COLO668 (cell line): ENCODE data around the gene PCMT1.
"Not testable (repeated sequence)": the region's sequence is repeated elsewhere in the genome, so short reads cannot be mapped to it uniquely, and the experiment has no call there.

ENCODE experiments used
- DNase-seq: peaks from one replicate; lab custom pipeline; 2025; ENCODE audit not compliant: unreplicated experiment; lab: John Stamatoyannopoulos, UW

The PCMT1 gene

DNA sequence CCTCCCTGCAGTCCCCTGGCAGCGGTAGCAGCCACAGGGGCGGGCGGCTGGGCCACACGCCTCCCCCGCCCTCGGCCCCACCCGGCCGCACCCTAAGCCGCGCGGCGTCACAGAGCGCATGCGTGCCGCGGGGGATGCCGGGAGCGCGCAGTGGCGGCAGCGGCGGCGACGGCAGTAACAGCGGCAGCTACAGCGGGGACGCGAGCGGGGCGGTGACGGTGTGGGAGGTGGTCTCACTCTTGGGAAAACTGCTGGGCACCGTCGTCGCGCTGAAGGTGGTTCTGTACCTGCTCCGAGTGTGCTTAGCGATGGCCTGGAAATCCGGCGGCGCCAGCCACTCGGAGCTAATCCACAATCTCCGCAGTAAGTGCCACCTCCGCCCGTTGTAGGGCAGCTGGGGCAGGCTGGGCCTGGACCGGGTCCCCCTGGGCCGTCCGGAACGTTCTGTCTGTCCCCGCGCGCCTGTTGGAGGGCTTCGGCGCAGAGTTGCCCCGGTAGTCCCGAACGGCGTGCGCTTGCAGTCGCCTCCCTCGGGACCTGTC, at the start of gene PCMT1:
Gene PCMT1, plus strand, starts transcription at position 148 of the 542 bp plus-strand sequence. Its CDS starts 161 bp downstream, at position 309.
- DNase-seq = peak; percentile 91

DNA sequence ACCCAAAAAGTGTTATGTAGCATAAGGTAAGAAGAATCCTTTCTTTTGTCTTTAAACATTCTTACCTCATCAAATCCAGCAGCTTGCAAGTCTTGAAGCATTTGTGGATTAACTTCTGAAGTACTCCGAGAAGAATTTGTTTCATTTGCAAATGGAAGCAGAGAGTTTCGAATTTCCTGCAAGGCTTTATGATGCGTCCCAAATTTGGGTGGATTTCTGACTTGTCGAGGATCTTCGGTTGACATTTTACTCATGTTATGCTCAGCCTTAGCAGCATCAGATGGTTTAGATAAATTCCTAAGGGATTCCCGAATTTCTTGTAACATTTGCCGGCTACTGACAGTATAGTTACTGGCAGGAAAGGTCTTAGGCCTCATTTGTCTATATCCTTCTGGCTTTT, 47.8 kb upstream of the PCMT1 start:
- DNase-seq = no peak

DNA sequence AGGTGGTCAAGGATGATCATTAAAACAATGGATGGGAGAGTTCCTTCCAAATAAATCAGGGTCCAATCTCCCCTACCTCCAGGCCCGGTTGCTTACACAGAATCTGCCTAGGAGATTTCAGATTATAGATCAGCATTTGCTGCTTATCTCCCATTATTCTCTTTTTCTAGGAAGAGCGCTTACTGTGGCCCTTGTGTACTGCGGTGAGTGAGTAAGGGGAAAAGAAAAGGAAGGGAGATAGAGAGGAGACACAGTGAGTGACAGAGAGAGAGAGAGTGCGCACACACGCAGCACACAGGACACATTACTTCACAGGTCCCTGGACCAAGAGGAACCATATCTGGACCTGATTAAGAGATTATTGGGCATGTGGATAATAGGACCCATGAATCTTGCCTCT, 37.8 kb upstream of the PCMT1 start:
- DNase-seq = no peak

DNA sequence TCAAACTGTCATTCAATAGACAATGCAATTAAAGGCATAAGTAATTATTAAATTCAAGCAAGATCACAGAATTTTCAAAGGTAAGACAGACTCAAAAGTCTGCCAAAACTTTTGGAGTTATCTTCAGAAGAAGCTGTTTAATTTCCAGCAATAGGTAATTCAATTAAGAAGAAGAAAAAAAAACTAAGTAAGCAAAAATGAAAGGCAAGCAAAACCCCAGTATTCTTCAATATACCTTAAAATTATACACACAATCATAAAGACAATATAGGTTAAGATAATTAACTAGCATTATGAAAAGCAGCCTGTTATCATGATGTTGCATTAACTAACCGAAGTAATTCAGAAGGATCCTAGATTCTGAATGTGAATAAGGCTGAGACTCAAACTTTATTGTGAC, 35.1 kb upstream of the PCMT1 start:
- no peak for DNase-seq

DNA sequence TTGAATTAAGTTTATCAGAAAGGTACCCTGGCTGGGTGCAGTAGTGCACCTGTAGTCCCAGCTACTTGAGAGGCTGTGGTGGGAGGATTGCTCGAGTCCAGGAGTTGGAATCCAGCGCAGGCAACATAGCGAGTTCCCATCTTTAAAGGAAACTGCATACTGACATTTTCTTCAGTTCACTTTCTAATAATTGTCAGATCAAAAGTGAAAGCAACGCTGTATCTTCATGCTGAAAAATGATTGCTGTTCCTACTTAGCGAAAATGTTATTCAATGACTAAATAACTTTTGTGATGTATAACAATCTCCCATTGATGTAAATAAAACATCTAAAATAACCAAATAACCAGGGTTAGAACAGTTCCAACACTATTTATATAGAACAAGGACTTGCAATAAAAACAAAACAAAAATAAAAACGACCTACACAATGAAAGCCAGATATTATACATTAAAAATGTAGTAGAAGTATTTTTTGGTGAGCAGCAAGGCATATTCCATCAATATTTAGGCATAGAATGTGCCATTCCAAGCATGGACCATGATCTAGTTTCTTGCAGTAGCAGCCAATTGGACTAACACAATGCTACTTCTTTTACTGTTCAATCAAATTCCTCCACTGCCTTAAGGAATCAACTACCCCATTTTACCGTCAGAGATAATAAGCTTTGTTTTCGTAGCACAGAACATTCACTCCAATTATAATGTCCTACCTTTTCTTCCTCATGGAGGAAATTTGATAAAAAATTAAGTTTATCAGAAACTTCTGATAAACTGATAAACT, 33.2 kb upstream of the PCMT1 start:
- no peak for DNase-seq

DNA sequence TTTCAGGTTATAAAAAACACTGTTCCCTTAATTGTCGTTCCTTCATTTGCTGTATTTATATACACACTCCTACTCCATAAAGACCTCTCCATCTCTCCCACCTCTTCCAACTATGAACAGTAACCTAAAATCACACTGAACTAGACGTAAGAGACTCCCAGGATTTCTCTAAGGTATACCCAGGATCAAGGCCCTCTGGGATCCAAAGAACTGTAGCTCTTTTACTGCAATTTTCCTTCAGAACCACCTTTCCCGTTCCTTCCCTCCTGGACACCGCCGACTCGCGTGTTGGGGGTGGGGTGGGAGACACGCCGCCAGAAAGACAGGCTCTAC, 32.3 kb upstream of the PCMT1 start:
- no peak for DNase-seq

DNA sequence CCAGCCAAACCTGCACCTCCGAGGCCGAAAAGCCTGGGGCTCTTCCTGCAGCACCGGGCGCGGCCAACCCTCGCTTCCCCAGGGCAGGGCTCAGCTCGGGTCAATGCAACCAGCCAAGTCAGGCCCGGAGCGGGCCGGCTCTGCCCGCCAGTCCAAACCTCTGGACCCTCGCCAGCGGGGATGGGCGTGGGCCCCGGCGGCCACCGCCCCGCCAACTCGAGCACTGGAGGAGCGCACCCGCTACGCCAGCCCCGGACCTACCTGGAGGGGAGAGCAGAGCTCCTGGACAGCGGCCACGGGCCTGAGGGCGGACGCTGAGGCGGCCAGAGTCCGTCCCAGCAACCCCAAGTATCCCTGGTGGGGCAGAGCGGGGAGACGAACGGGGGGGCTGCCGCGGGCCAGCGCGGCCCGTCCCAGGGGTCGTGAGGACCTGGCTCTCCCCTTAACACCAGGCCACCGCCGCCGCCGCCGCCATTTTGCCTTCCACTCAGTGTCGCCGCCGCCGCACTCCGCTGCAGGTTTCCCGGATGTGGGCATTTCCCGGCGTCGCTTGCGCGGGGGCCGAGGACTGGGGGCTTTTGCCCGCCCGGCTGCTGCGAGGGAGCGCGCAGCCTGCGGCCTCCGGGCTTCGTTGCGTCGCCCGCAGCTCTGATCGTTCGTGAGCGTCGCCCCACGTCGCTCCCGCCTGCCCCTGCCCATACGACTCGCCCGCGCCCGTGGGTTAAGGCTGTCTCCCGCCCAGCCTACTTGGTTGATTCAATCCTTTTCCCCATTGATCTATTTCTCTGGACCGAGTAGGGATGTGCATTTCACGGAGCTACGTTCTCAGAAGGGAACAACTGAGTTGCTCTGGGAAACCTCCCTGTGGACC, 31.7 kb upstream of the PCMT1 start, which contains the start of gene LATS1:
Gene LATS1, minus strand, starts transcription at position 514 of the 871 bp plus-strand sequence. CDS start 15,975 bp downstream, outside the sequence.
- DNase-seq = peak; percentile 88

DNA sequence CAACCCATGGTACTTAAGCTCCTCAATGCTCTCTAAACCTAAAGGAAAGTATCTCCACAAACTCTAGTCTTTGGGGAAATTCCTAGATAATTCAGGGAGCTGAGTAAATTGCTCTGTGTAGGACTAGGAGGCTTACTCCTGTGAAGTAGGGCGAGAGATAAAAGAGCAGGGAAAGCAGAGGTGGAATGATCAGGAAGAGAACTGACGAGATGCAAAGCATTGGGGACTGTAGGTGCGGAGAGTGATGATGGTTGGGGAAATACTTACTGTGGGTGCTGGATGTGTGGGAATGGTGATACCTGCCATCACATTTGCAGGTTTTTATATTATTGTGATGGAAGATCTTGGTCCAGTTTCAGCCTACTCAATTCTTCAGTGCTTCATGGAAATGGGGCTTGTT, 30.0 kb upstream of the PCMT1 start:
- no peak for DNase-seq

DNA sequence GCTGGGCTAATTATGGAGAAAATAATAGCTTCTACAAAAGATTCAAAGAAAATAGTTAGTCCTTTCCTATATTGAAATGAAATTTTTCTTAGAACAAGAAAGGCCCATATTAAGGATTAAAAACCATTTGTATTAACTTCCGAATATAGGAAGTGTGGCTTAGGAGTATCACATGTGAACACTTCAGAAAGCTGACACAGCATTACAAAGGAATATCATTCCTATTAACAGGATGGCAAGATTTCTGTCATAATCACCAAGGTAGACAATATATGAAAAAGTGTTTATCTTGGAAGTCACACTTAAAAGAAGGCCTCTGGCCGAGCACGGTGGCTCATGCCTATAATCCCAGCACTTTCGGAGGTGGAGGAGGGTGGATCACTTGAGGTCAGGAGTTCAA, 26.3 kb upstream of the PCMT1 start:
- DNase-seq = no peak

DNA sequence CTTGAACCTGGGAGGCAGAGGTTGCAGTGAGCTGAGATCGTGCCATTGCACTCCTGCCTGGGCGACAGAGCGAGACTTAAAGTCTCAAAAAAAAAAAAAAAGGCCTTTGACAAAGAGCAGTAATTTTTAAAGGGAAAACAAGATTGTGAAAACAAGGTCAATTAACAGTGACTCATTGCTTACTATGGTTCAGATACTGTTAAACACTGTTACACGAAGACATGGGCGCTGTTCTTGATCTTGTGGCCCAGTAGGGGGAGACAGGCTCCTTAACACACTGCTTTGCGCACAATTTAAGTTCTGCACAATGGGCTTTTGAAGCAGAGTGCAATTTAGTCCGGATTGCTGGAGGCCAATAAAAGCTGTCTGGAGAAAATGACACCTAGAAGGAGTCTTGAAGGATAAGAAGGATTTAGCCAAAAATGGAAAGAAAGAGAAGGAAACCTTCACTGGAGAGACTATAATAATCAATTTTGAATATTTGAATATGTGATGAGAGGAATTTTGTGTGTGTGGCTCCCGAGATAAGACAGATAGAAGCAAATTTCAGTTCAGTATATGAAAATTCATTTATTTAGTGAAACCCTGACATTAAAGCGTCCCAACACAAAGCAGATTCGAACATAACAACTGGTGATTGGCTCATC, 25.6 kb upstream of the PCMT1 start:
- DNase-seq = peak; percentile 17

DNA sequence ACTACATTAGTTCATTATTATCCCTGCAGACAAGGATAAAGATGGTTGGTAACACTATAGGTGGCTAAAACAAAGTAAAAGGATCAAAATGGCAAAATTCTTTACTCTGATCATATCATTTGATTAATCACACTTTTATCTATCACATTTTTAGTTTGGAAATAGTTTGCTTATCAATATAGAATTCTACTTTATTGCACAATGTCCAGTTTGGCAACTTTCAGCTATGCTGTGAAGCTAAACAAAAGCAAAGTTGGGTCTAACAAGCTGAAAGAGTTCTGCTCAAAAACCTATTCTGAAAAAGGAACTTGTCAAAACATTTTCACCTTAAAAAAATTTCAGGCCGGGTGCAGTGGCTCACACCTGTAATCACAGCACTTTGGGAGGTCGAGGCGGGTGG, 23.8 kb upstream of the PCMT1 start:
- no peak for DNase-seq

DNA sequence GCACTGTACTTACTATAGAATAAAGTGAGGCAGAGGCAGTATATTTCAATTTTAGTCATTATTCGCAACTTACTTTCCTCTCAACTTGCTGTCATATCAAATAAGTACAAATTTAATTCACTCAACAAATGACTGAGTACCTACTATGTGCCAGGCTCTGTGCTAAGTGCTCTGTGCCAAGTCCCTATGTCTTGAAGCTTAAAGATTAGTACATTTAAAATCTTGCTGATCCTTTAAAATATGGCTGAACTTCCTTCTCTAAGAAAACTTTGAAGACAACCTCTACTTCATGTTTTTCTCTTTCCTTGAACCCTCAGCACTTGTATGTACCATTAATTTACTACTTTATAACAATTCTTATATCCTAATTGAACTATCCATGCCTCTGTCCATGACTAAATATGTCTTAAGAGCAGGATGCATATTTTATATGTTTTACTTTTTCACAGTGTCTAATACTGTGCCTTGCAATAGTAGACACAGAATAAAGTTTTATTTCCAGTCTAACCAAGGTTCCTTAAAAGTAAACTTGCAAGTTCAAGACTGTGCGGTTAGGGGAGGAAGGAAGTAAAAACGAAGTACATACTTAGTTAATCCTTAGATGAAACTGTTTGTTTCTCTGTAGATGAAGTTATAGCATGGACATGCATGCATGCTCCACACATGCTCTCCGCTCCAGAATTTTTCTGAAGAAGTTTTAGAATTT, 21.6 kb upstream of the PCMT1 start:
- no peak for DNase-seq

DNA sequence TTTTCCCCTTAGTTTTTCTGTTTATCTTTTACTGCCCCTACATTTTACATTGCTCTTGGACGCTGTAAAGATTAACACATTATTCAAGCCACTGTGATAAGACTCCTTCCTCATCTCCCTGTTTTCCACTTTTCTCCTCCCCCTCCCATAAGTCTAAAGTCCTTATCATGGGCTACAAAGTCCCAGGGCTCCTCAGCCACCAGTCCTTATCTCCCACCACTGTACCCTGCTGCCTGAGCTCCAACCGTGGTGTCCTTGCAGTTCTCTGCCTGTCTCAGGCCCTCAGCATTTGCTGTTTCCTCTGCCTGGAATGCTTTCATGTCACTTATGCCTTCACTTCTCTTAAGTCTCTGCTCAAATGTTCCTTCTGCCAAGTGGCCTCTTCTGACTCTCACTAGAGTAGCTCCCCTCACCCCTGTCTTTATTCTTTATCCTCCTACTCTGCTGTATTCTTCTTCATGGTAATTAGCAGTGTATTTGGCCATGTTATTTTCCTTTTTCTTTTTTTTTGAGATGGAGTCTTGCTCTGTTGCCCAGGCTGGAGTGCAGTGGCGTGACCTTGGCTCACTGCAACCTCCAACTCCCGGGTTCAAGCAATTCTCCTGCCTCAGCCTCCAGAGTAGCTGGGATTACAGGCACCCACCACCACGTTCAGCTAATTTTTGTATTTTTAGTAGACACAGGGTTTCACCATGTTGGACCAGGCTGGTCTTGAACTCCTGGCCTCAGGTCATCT, 20.9 kb upstream of the PCMT1 start:
- no peak for DNase-seq

DNA sequence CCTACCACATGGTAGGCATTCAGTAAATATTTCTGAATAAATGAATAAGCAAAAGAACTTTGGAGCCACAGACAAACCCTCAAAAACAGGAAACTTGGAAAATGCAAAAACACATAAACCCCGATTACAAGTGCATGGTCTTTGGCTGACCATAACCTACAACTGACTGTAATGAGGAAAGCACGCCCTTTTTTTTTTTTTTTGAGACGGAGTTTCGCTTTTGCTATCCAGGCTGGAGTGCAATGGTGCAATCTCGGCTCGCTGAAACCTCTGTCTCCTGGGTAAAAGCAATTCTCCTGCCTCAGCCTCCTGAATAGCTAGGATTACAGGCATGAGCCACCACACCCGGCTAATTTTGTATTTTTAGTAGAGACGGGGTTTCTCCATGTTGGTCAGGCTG, 19.7 kb upstream of the PCMT1 start:
- DNase-seq = no peak

DNA sequence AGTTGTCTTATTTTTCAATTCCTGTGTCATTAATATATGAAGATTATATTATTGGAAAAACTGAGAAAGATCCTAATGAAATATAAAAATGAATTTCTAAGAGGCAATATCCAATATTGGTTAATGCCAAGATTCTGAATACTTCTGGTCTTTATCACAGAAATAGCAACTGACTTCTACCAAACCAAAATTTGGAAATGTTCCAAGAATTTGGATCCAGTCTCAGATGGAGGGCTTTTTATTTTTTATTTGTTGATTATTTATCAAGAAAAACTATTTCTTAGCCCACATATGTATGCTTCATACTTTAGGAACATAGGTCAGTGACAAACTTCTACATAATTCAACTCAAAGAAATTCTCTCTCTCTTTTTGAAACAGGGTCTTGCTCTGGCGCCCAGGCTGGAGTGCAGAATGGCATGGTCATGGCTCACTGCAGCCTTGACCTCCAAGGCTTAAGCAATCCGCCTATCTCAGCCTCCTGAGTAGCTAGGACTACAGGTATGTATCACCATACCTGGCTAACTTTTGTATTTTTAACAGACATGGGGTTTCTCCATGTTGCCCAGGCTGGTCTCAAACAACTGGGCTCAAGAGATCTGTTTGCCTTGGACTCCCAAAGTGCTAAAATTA, 16.3 kb upstream of the PCMT1 start:
- no peak for DNase-seq

DNA sequence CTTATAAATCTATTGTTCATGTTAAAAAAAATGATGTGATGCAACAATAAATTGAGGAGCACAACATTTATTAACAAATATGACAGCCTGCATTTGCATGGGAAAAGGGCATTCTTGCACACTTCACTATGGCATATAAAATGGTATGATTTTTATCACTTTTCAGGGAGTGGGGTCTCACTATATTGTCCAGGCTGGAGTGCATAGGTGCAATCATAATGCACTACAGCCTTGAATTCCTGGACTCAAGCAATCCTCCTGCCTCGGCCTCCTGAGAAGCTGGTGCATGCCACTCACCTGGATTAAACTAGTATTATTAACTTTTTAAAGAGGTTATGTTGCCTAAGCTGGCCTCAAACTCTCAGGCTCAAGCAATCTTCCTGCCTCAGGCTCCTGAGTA, 14.6 kb upstream of the PCMT1 start:
- no peak for DNase-seq

DNA sequence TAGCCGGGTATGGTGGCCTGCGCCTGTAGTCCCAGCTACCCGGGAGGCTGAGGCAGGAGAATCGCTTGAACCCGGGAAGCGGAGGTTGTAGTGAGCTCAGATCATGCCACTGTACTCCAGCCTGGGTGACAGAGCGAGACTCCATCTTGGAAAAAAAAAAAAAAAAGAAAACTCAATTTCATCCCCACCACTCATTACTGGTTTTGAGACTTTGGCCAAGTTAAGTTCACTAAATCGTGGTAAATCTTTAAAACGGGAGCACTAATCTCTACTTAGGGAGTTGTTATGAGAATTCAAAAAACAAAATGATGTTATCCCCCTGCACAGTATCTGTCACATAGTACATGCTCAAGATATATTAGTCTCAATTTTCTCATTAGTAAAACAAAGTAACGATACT, 4.3 kb upstream of the PCMT1 start:
- not testable (repeated sequence) for DNase-seq

DNA sequence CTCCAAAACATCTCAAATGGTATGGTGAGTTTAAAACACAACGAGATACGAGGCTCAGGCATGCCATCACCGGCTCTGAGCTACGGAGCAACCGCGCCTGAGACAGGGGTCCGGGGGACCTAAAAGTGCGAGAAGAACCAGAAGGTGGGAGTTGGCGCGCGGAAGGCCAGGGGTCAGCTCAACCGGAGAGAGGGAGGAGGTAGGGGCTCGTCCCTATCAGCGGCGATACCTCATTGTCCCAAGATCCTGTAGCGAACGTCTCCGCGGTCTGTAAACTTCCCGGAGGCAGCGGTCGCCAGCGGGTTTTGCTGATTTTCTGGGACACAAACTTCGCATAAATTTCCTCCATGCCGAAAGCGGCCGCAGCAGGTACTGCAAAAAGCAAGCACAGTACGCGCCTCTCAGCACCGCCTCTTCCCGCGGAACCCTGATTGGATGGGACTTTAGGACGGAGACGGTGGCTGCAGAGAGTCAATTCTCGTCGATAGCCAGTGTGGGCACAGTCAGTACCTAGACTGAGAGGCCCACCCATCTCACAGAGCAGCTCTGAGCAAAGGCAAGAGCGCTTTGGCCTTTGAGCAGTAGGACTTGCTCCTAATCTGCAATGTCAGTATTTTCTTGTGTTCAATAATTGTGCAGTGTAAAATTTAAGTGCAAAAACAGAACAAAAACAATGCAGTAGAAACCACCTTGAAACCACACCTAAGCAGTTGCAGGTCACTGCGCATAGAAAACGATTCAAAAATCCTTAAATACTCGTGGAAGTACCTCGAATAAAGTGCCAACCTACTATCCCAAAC, 3.2 kb upstream of the PCMT1 start, which contains the start of gene NUP43:
Gene NUP43, minus strand, starts transcription at position 383 of the 800 bp plus-strand sequence. Its CDS starts 34 bp downstream, at position 349.
- peak; percentile 88 for DNase-seq
